HG03139 (cell line): ENCODE results near the gene NNMT.

Experiments used
- ATAC-seq: cut with Tn5 transposase; IDR thresholded peaks from one replicate; pipeline ENCODE4 v1.9.1; 2021; ENCODE audit not compliant: unreplicated experiment

NNMT gene

DNA sequence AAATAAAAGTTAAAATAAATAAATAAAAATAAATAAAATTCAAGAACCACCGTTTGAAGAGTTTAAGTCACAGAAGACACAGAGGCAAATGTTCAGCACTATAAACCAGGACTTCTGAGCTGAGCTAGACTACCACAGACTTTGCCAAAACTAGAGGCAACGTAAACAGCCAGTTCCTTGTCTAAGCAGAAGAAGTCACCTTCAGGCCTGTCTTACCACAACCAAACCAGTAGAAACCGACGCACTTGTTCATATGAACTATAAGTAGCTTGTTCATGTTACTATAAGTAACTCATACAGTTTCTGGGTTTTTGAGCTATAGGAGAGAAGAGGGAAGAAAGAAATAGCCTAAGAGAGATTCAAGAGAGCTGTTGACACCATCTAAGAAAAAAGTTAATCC lies 48.3 kb downstream of the NNMT start:
- no peak for ATAC-seq

DNA sequence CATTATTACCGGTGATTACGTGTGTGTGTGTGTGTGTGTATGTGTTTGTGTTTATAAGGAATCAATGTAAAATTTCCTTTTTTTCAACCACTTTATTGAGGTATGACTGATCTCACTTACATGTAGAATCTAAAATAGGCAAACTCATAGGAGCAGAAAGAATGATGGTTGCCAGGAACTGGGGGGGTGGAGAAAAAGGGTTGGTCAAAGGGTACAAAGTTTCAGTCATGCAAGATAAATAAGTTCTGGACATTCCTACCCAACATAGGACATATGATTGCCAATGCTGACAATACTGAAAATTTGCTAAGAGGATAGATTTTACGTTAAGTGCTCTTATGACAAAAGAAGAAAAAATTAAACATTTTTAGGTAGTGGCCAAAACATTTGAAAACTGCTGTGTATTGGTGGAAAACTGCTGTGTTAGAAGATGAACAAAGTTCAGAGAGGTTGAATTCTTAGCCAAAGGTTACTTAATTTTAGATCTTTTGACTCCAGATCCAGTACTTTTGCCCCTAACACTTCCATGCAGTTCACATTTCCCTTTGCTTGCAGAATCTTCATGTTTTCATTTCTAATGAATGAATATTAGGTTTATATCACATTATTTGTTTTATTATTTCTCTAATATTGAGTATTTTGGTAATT lies 49.5 kb downstream of the NNMT start:
- no peak for ATAC-seq

DNA sequence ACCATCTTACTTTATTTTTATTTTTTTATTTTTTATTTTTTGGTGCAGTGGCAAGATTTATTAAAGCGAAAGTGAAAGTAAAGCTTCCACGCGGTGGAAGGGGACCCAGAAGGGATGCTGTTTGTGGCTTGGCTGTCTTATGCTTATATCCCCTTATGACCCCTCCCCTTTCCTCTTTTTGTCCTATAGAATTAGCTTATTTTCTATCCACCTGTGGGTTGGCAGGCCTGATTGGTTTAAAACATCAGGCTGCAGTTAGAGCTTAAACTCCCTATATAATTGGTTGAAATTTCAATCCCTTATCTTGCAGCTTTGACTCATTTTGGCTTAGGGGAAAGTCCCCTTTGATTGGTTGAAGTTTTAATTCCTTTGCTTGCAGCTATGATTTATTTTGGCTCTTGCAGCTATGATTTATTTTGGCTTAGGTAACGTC lies 50.5 kb downstream of the NNMT start:
- no peak for ATAC-seq

GRCh38 chr11:114348200-114349191 lies 52.3 kb downstream of the NNMT start:
- no peak for ATAC-seq

GRCh38 chr11:114350022-114350421 lies 53.8 kb downstream of the NNMT start:
- no peak for ATAC-seq

DNA sequence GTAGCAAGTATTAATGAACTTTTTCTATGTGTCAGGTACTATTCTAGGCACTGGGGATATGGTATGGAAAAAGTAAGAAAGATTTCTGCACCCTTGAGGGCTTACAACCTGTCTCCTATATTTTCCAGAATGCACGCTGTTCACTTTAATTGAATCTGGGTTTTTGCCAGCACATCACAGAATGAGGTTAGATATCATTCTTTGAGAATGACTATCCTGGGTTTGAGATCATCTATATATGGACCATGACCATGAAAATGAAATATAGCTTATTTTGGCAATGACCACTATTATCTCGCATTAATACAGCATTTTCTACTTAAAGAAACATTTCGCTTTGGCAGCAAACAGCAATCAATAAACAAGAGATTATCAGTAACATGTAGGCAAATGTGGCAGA lies 57.2 kb downstream of the NNMT start:
- ATAC-seq, result no peak

DNA sequence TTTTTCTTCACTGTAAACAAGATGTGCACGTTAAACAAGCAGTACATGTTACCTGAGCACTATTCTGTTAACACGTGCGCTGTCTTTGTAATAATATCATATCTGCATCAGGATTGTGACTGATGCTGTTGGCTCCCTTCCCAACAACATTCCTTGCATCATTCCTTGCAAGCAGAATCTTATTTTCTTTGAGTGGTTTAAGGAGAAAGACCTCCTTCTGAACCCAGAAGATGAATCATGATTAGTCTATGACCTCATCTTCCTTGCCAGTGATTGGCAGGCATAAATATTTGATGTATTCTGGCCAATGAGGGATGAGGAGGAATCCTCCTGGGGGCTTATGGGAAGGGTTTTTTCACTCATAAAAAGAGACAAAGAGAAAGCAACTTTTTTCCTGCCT lies 57.9 kb downstream of the NNMT start:
- ATAC-seq, result no peak

- no peak for ATAC-seq
These were observed 62.5 kb downstream of the NNMT start for GRCh38 chr11:114358716-114359115.

- ATAC-seq, result no peak
These were observed 63.1 kb downstream of the NNMT start for GRCh38 chr11:114359342-114359741.

GRCh38 chr11:114362326-114362725 lies 66.1 kb downstream of the NNMT start:
- no peak for ATAC-seq

GRCh38 chr11:114362958-114363357 lies 66.8 kb downstream of the NNMT start:
- ATAC-seq, result no peak
